Colon (tissue), 2 donors: ENCODE measurements around the gene SLC22A5.
"Not testable (repeated sequence)": the region's sequence is repeated elsewhere in the genome, so short reads cannot be mapped to it uniquely, and the experiment has no call there.

Source experiments
- FAIRE-seq: peaks from 2 replicates; lab custom pipeline; 2012; peaks lifted over from hg19 to GRCh38; lab: Jason Lieb, UNC
- donor health status: control.
- donor health status: control.

SLC22A5 gene

GRCh38 chr5:132428484-132429462, 59.3 kb downstream of the SLC22A5 start:
- FAIRE-seq: no peak

GRCh38 chr5:132429463-132430440, 60.2 kb downstream of the SLC22A5 start:
- FAIRE-seq: no peak

- no peak for FAIRE-seq
These were observed 61.2 kb downstream of the SLC22A5 start for GRCh38 chr5:132430746-132431145.

- no peak for FAIRE-seq
These were observed 62.1 kb downstream of the SLC22A5 start for GRCh38 chr5:132431632-132432031.

GRCh38 chr5:132433141-132433540, 63.6 kb downstream of the SLC22A5 start:
- FAIRE-seq: no peak

- FAIRE-seq: no peak
These were observed 65.1 kb downstream of the SLC22A5 start for GRCh38 chr5:132434416-132435286.

- FAIRE-seq: no peak
These were observed 65.9 kb downstream of the SLC22A5 start for GRCh38 chr5:132435447-132435846.

- FAIRE-seq: no peak
These were observed 66.4 kb downstream of the SLC22A5 start for GRCh38 chr5:132435886-132436285.

- FAIRE-seq: no peak
These were observed 67.4 kb downstream of the SLC22A5 start for GRCh38 chr5:132436936-132437335.

- FAIRE-seq: no peak
These were observed 68.2 kb downstream of the SLC22A5 start for GRCh38 chr5:132437604-132438266.

GRCh38 chr5:132438267-132438645, 68.7 kb downstream of the SLC22A5 start:
- FAIRE-seq: not testable (repeated sequence)

GRCh38 chr5:132438917-132439316, 69.4 kb downstream of the SLC22A5 start:
- FAIRE-seq: no peak

GRCh38 chr5:132439521-132440089, 70.1 kb downstream of the SLC22A5 start:
- no peak for FAIRE-seq

GRCh38 chr5:132444061-132444460, 74.6 kb downstream of the SLC22A5 start:
- no peak for FAIRE-seq
